HepG2 (cell line): ENCODE results near the gene PTPRE. TPM values are rescaled to one million over a fixed set of nuclear protein-coding genes. Genes with fewer than 3 reads are reported as not detected.

Experiments
- ATAC-seq: fragments of 200-7000 bp; cut with Tn5 transposase; 3 replicates; pipeline ENCODE4 v1.9.1; 2020; ENCODE audit warnings: mild to moderate bottlenecking, moderate library complexity
- BruUV-seq: library from RNA; stranded (reverse); fragments of 400-500 nt; replicated peaks from 2 replicates; lab custom pipeline; 2021; lab: Mats Ljungman, UMichigan
- CTCF ChIA-PET: fragments of 300-600 bp; formaldehyde crosslinking; extraction: SDS; loops from one replicate; lab custom pipeline; 2021; ENCODE audit warnings: low total read pairs, inconsistent platforms, low intra/inter-chr PET ratio; lab: Yijun Ruan, JAX
- POLR2A ChIA-PET: fragments of 350-600 bp; sonication (Branson Sonifier 250); formaldehyde crosslinking; loops from one replicate; lab custom pipeline; 2020; ENCODE audit warnings: antibody characterized with exemption, inconsistent platforms; lab: Yijun Ruan, JAX
- DNase-seq: peaks from one replicate; pipeline ENCODE4 v3.0.0-alpha.2; 2015; ENCODE audit warnings: low spot score
- FAIRE-seq: peaks from 3 replicates; lab custom pipeline; 2011; peaks lifted over from hg19 to GRCh38; lab: Jason Lieb, UNC
- H2AFZ ChIP-seq: one replicate; pipeline ENCODE4 v1.6.1; 2011; ENCODE audit warnings: low read length, inconsistent platforms
- H3K27ac ChIP-seq: fragments of 300-600 bp; 3 replicates; pipeline ENCODE4 v1.8.0; 2011; ENCODE audit warnings: mixed run types, mild to moderate bottlenecking, mixed read lengths, low read length, inconsistent platforms; ENCODE audit not compliant: insufficient read depth; ENCODE audit errors: extremely low read length
- H3K27me3 ChIP-seq, 2 experiments: fragments of 200-600 bp in 1 of 2; 2 replicates in 1 of 2; 3 replicates in 1 of 2; pipeline versions ENCODE4 v1.6.0 to v1.8.0; 2011; ENCODE audit warnings: low read length in 2 of 2, mild to moderate bottlenecking in 2 of 2, moderate library complexity in 2 of 2, inconsistent platforms in 1 of 2; ENCODE audit not compliant: insufficient read depth in 2 of 2, control insufficient read depth in 1 of 2
- H3K36me3 ChIP-seq, 2 experiments: fragments of 200-600 bp in 1 of 2; replicated peaks in 1 of 2; 2 replicates in 1 of 2; 3 replicates in 1 of 2; pipeline versions ENCODE4 v1.5.1 to v1.8.0; 2011; ENCODE audit warnings: low read length in 2 of 2, inconsistent platforms in 1 of 2; ENCODE audit not compliant: insufficient read depth in 2 of 2, control insufficient read depth in 1 of 2
- H3K4me1 ChIP-seq: 2 replicates; pipeline ENCODE4 v1.5.1; 2012; ENCODE audit warnings: low read length, inconsistent platforms; ENCODE audit not compliant: insufficient read depth
- H3K4me2 ChIP-seq: 2 replicates; pipeline ENCODE4 v1.6.0; 2011; ENCODE audit warnings: low read depth, low read length, inconsistent platforms
- H3K4me3 ChIP-seq, 3 experiments: fragments of 200-600 bp in 1 of 3; sonication (generic), shearing (Covaris generic) in 1 of 3; replicated peaks in 1 of 3; 2 replicates each; pipeline ENCODE4 v1.5.1; 2011 to 2016; ENCODE audit warnings: low read length in 3 of 3, inconsistent platforms in 2 of 3, low read depth in 2 of 3, mild to moderate bottlenecking in 2 of 3, control low read depth in 1 of 3, mixed read lengths in 1 of 3; ENCODE audit not compliant: insufficient read depth in 1 of 3
- H3K79me2 ChIP-seq: one replicate; pipeline ENCODE4 v1.6.1; 2011; ENCODE audit warnings: low read length, inconsistent platforms; ENCODE audit not compliant: insufficient read depth
- H3K9ac ChIP-seq: 2 replicates; pipeline ENCODE4 v1.6.0; 2011; ENCODE audit warnings: mild to moderate bottlenecking, low read depth, low read length, inconsistent platforms; ENCODE audit not compliant: insufficient read depth
- H3K9me3 ChIP-seq: 2 replicates; pipeline ENCODE4 v1.5.1; 2012; ENCODE audit warnings: mild to moderate bottlenecking, low read length
- H4K20me1 ChIP-seq: 2 replicates; pipeline ENCODE4 v1.6.0; 2011; ENCODE audit warnings: inconsistent platforms, mild to moderate bottlenecking, low read length, moderate library complexity; ENCODE audit not compliant: insufficient read depth
- GATA4 ChIP-seq: sonication (generic); IDR thresholded peaks from 2 replicates; pipeline ENCODE4 v1.6.1; 2016; ENCODE audit warnings: antibody characterized with exemption, low read depth, borderline replicate concordance
- KLF6 ChIP-seq: IDR thresholded peaks from 2 replicates; pipeline ENCODE4 v1.8.0; 2016; ENCODE audit warnings: missing biosample characterization, missing genetic modification reagents
- SNAPC5 ChIP-seq: sonication (generic); formaldehyde crosslinking; IDR thresholded peaks from 2 replicates; pipeline ENCODE4 v1.8.1; 2023; ENCODE audit warnings: mild to moderate bottlenecking, missing genetic modification reagents, borderline replicate concordance
- TFDP2 ChIP-seq: sonication (generic); formaldehyde crosslinking; IDR thresholded peaks from 2 replicates; pipeline ENCODE4 v1.4.0; 2020; ENCODE audit warnings: missing genetic modification reagents
- YEATS4 ChIP-seq: sonication (generic); formaldehyde crosslinking; IDR thresholded peaks from 2 replicates; pipeline ENCODE4 v1.4.0; 2020; ENCODE audit warnings: missing genetic modification reagents, borderline replicate concordance
- YY1 ChIP-seq: IDR thresholded peaks from 2 replicates; pipeline ENCODE4 v1.6.1; 2011; ENCODE audit warnings: low read length, low read depth, moderate library complexity, mild to moderate bottlenecking; ENCODE audit not compliant: insufficient read depth, insufficient replicate concordance
- ZBTB33 ChIP-seq: sonication (generic); formaldehyde crosslinking; IDR thresholded peaks from 2 replicates; pipeline ENCODE4 v1.4.0; 2020; ENCODE audit warnings: missing genetic modification reagents
- ZMYM4 ChIP-seq: sonication (generic); formaldehyde crosslinking; IDR thresholded peaks from 2 replicates; pipeline ENCODE4 v1.8.1; 2023; ENCODE audit warnings: mild to moderate bottlenecking, missing genetic modification reagents
- ZNF564 ChIP-seq: sonication (generic); formaldehyde crosslinking; IDR thresholded peaks from 2 replicates; pipeline ENCODE4 v1.8.1; 2023; ENCODE audit warnings: mild to moderate bottlenecking, missing genetic modification reagents
- ZNF570 ChIP-seq: sonication (generic); formaldehyde crosslinking; IDR thresholded peaks from 2 replicates; pipeline ENCODE4 v1.4.0; 2020; ENCODE audit warnings: mild to moderate bottlenecking, missing genetic modification reagents, borderline replicate concordance
- ZNF713 ChIP-seq: sonication (generic); formaldehyde crosslinking; IDR thresholded peaks from 2 replicates; pipeline ENCODE4 v1.4.0; 2020; ENCODE audit warnings: mild to moderate bottlenecking, missing genetic modification reagents
- WGBS: methylation state at CpG from one replicate; pipeline ENCODE4 v1.1.6; 2017; ENCODE audit warnings: low lambda C conversion rate; 5-methylcytosine and 5-hydroxymethylcytosine counted together
- in situ Hi-C: cut with HindIII; loops from 2 replicates; pipeline ENCODE4 v1.10.0; 2017; ENCODE audit warnings: low pct_unique_long_range_greater_than_20kb; ENCODE audit not compliant: extremely low pct_ligation_motif_present
- intact Hi-C: fragments of 100-400 bp; cut with micrococcal nuclease; formaldehyde crosslinking; loops from one replicate; pipeline ENCODE4 v1.10.0; 2022; ENCODE audit not compliant: unreplicated experiment
- polyA plus RNA-seq, 8 experiments: library from polyadenylated mRNA; depleted of rRNA in 3 of 8; stranded (reverse) in 7 of 8; unstranded in 1 of 8; fragments of >200 nt; fragmentation: Illumina TruSeq in 4 of 8; extraction: Trizol in 4 of 8; gene quantifications; 2 replicates each; pipeline versions ENCODE4 v1.2.1 to v1.2.3, GENCODE V29; 2011 to 2016; ENCODE audit warnings: low read depth in 4 of 8, missing spikeins in 1 of 8, mixed read lengths in 1 of 8; ENCODE audit not compliant: insufficient read depth in 1 of 8
- total RNA-seq, 5 experiments: library from RNA; depleted of rRNA; stranded (reverse); fragments of >200 nt; fragmentation: Illumina TruSeq; extraction: Trizol; gene quantifications; 2 replicates each; pipeline ENCODE4 v1.2.3, GENCODE V29; 2016; ENCODE audit warnings: low read depth in 1 of 5

The PTPRE gene
- total and polyA plus RNA-seq, 2 of the 13 experiments (the other 11 are each of a cell fraction or from before 2014, with no cell fraction given), result 0.01 to 0.02 TPM

GRCh38 chr10:128084991-128085390, 178.1 kb downstream of the PTPRE start:
- intact Hi-C loops, result no loop called here
- Histone ChIP-seq H3K9ac (no peak overlapping the region), H3K4me3 (no peak overlapping the region), H2AFZ (no peak overlapping the region), H3K9me3 (no peaks in the 10 kb centered on the region), H3K4me2 (no peak overlapping the region), H3K27me3 (peaks cover 0 to 24% of the 10 kb centered on the region in 2 experiments; a peak in 3 of 5 replicates), H3K27ac (no peak overlapping the region), H3K79me2 (no peaks in the 10 kb centered on the region)
- DNase-seq (no peak), FAIRE-seq (no peak)
- BruUV-seq, result no TSS peak
- CTCF ChIA-PET, result no interaction called here
- POLR2A ChIA-PET, result no interaction called here
- no peak for TF ChIP-seq YEATS4 (CRISPR knock-in tag)
- TF ChIP-seq ZBTB33 (CRISPR knock-in tag), result no peak
- TF ChIP-seq GATA4, result no peak
- TF ChIP-seq YY1, result no peak
- TF ChIP-seq SNAPC5 (CRISPR knock-in tag), result no peak
- TF ChIP-seq ZNF564 (CRISPR knock-in tag), result no peak
- no peak for TF ChIP-seq ZMYM4
- no peak for TF ChIP-seq TFDP2
- TF ChIP-seq ZNF570 (CRISPR knock-in tag), result no peak
- no peak for TF ChIP-seq KLF6 (CRISPR knock-in tag)
- no peak for TF ChIP-seq ZNF713 (CRISPR knock-in tag)
- TF ChIP-seq, all 625 proteins: peak for 0
- Histone ChIP-seq H3K36me3 (no peaks in the 10 kb centered on the region), H4K20me1 (no peaks in the 10 kb centered on the region), H3K4me1 (peaks cover 16% of the 10 kb centered on the region)
- WGBS, result 67% methylated on average over 8 of the region's 8 CpGs
- in situ Hi-C loops, result loop anchor here (25.0 kb wide), 1 partner anchor 452 kb away; no protein-coding TSS in a partner anchor
- no peak for ATAC-seq
